Fibroblast of the aortic adventitia (primary cell): ENCODE data around the gene ALG11. TPM values are rescaled to one million over a fixed set of nuclear protein-coding genes. Genes with fewer than 3 reads are reported as not detected.
A peak's percentile ranks its signal among the peaks of the same experiment; 100 is the strongest.

Experiments used
- DNase-seq: peaks from one replicate; pipeline ENCODE4 v3.0.0-alpha.2; 2010; ENCODE audit warnings: low read depth
- H3K4me3 ChIP-seq: 2 replicates; pipeline ENCODE4 v1.5.1; 2011; ENCODE audit warnings: low read depth, mild to moderate bottlenecking, control low read depth, low read length, moderate library complexity
- total RNA-seq: library from RNA; depleted of rRNA; stranded (reverse); fragments of >200 nt; gene quantifications from 2 replicates; pipeline ENCODE4 v1.2.3, GENCODE V29; 2012; ENCODE audit warnings: low replicate concordance
- TF ChIP-seq, protein P1 (sequence below): IDR thresholded peaks from 2 replicates; pipeline ENCODE4 v1.5.1; 2011; ENCODE audit warnings: mild to moderate bottlenecking, low read length, control low read depth, inconsistent platforms; ENCODE audit not compliant: insufficient read depth

Gene ALG11, protein sequence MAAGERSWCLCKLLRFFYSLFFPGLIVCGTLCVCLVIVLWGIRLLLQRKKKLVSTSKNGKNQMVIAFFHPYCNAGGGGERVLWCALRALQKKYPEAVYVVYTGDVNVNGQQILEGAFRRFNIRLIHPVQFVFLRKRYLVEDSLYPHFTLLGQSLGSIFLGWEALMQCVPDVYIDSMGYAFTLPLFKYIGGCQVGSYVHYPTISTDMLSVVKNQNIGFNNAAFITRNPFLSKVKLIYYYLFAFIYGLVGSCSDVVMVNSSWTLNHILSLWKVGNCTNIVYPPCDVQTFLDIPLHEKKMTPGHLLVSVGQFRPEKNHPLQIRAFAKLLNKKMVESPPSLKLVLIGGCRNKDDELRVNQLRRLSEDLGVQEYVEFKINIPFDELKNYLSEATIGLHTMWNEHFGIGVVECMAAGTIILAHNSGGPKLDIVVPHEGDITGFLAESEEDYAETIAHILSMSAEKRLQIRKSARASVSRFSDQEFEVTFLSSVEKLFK
- total RNA-seq: 23.1 and 36.3 TPM in 2 replicates

DNA sequence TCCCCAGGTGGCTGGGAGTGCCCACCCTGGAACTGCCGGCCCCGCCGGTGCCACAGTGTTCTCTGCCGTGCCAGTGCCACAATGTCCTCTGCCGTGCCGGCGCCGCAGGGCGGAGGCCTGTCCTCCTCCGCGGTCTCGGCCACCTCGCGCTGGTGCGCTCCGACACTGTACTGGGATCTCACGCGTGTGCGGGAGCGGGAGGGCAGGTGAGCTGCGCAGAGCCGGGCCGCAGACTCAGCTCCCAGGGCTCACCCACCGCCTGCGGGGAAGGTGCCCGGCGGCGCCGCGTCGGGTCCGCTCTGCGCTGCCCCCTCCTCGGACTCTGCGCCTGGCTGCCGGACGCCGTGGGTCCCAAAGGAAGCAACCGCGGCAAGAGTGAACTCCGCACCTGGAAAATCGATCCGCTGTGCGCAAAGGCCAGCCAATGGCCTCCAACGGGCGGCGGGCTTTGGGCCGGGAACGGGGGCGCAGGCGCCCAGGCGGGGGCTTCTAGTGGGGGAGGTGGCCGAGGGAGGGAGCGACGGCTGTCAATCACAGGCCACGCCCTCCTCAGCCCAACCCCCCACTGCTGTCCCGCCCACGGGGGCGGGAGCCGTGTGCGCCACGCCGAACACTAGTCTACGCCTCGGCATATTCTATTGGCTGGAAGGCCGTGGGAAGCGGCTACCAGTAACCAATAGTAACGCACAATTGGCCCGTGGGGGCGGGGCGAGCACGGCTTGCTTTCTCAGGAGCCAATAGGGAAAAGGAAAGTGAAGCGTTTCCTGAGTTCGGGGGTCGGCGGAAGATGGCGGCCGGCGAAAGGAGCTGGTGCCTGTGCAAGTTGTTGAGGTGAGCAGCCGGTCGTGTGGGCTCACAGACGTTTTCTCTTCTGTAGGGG is at the start of gene ALG11:
ALG11 (plus strand) TSS at position 767 of the 880 bp plus-strand sequence; CDS start at position 788, 21 bp downstream.
- TF ChIP-seq, protein P1, sequence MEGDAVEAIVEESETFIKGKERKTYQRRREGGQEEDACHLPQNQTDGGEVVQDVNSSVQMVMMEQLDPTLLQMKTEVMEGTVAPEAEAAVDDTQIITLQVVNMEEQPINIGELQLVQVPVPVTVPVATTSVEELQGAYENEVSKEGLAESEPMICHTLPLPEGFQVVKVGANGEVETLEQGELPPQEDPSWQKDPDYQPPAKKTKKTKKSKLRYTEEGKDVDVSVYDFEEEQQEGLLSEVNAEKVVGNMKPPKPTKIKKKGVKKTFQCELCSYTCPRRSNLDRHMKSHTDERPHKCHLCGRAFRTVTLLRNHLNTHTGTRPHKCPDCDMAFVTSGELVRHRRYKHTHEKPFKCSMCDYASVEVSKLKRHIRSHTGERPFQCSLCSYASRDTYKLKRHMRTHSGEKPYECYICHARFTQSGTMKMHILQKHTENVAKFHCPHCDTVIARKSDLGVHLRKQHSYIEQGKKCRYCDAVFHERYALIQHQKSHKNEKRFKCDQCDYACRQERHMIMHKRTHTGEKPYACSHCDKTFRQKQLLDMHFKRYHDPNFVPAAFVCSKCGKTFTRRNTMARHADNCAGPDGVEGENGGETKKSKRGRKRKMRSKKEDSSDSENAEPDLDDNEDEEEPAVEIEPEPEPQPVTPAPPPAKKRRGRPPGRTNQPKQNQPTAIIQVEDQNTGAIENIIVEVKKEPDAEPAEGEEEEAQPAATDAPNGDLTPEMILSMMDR: no peak
- peak within 1 kb of the TSS; percentile 97 for H3K4me3 ChIP-seq
- peak; percentile 96 for DNase-seq

DNA sequence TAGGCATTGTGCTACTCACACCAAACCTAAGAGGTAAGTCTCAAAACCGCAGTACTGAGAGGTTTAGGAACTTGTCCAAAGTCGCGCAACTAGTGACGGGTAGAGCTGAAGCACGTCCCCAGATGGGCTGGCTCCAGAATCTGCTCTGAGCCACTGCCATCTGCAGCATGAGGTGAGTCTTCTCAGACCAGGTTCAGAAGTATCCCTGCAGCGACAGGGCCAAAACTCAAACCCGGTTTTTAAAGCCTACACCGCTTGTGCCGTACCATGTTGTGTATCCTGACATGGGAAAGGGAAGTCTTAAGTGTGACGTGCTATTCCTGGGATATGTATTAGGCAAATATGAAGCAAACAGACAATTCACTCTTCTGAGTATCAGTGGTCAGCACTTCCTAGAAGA is 46.0 kb upstream of the ALG11 start:
- H3K4me3 ChIP-seq: no peak overlapping the region
- DNase-seq: no peak
- TF ChIP-seq, protein P1: no peak

DNA sequence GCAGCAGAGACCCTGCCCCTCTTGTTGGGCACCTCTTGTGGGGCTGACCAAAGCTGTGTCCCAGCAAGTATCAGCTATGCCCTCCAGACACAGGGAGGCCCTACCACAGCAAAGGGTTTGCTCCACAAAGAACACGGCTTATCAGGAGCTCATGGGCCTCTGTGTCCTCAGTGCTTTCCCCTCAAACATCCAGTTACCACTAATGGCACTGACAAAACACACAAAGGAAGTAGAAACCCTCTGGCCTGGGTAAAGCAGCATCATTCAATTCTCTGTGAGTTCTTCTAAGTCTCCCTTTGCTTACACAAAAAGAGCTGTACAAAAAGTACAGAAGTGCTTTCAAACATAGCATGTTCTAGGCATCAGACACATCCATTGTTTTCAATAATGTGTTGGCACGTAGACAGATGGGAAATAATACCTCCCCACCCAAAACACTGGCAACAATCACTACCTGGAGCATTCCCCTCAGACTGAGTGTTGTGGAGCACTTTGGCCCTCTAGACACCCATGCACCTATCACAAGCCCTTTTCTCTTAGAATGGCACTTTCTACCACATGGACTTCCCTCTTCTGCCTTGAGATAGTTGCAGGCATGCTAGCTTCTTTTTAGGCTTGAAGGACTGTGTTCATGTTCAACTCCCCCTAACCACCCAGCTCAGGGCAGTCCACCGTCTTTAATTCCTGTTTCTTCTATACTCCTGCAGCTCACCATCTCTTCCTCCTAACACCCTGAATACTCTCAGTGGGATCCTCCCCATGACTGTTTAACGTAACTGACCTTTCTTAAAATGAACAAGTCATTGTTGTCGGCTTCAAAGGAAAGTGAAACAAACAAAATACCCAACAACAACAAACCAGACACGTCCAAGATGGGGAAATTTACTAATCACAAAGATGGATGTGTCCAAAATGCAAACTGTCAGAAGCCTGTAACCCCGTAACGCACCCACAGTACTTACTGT is 44.4 kb upstream of the ALG11 start:
- DNase-seq: no peak
- H3K4me3 ChIP-seq: no peak overlapping the region
- TF ChIP-seq, protein P1: no peak

DNA sequence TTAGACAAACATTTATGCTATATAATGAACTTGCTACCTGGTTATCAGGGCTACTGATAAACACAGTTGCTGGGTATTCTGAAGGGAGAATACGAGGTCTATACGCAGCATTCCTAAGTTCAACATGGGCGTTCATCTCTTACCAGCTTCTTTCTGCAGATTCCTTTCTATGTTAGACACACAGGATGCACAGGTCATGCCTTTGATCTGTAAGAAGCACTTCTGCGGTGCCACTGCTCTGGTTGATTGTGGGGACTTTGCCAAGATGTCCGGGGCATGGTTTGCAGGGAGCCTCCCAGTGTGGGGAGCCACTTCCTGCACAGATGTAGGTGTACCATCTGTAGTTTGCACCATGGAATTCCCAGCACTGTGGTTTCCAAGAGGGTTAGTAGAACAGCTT is 41.8 kb upstream of the ALG11 start:
- DNase-seq: no peak
- H3K4me3 ChIP-seq: no peak overlapping the region
- TF ChIP-seq, protein P1: no peak

DNA sequence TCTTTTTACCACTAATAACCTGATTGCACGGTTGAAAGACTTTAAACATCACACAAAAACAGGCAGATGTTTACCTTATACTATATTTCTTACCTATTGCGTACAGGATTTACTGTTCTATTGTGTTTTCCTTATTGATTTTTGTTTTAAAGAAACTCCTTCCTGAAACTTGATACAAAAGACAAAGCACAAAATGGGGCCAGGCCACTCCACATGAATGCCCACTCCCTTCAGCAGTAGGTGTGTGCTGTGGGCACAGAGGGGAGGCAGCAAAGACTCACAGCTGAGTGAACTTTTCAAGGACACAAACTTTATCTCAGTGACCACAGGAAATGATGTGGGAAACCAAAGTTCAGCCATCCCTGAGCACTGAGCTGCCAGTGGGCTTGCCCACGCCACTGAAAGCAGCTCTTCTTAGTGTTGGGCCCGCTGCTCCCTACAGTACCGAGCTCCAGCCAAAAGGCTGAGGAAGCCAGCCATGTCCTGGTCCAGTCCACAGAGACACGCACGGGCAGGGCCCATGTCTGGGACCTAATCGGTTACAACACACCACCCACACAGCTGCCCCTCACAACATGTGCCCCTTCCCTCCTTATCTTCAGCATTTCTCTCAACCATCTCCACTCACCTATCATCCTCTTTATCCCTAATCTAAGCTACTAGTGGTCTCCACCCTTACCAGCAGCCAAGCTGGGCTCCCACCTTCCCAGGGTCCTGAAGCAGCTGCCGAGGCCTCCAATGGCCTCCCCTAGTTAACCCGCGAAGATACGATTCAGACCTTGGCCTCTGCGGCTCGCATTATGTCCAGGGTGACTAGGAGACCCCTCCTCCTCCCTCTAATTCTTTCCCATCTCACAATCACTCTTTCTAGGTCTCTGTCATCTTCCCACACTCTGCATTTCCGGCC is 40.4 kb upstream of the ALG11 start:
- TF ChIP-seq, protein P1: no peak

More for the DNA sequence above, 40.4 kb upstream of the ALG11 start:
- DNase-seq: no peak
- H3K4me3 ChIP-seq: no peak overlapping the region
